Upper lobe of right lung (tissue), 1 donor: Measurements from ENCODE around the gene ORMDL1. TPM values are rescaled to one million over a fixed set of nuclear protein-coding genes. Genes with fewer than 3 reads are reported as not detected.

Source experiments
- ATAC-seq: fragments of 200-7000 bp; cut with Tn5 transposase; one replicate; pipeline ENCODE4 v1.9.1; 2020; ENCODE audit warnings: mild to moderate bottlenecking, moderate library complexity
- DNase-seq: peaks from one replicate; pipeline ENCODE4 v3.0.0-alpha.2; 2020
- H3K27ac ChIP-seq: fragments of 200-600 bp; one replicate; pipeline ENCODE4 v1.8.0; 2022
- H3K27me3 ChIP-seq: fragments of 200-600 bp; one replicate; pipeline ENCODE4 v1.8.0; 2022; ENCODE audit warnings: mild to moderate bottlenecking
- H3K36me3 ChIP-seq: fragments of 200-600 bp; one replicate; pipeline ENCODE4 v1.8.0; 2022
- H3K4me1 ChIP-seq: fragments of 200-600 bp; one replicate; pipeline ENCODE4 v1.8.0; 2022
- H3K4me3 ChIP-seq: fragments of 200-600 bp; one replicate; pipeline ENCODE4 v1.8.0; 2022; ENCODE audit warnings: mild to moderate bottlenecking
- H3K9me3 ChIP-seq: fragments of 200-600 bp; one replicate; pipeline ENCODE4 v1.8.0; 2022
- CTCF ChIP-seq: fragments of 200-600 bp; IDR thresholded peaks from one replicate; pipeline ENCODE4 v1.8.0; 2022; ENCODE audit warnings: antibody characterized with exemption
- intact Hi-C: fragments of 100-400 bp; cut with DNase I; formaldehyde crosslinking; loops from one replicate; pipeline ENCODE4 v1.11.0; 2022
- total RNA-seq: library from RNA; stranded (reverse); fragmentation: NEBNext Ultra II Directional; extraction: Animal tissue kit (Norgen Biotek cat#: 25700); gene quantifications from one replicate; pipeline ENCODE4 v1.2.1, GENCODE V29; 2021
- donor health status: DM: no; HTN: yes; CAD: no; lungs with severe emphysema.

The ORMDL1 gene
- total RNA-seq, 1 donor from 2014 or later, result 65.0 TPM

GRCh38 chr2:189799531-189799930, 15.4 kb upstream of the ORMDL1 start:
- TF ChIP-seq CTCF, result no peak
- no peaks in the 10 kb centered on the region for H3K27me3 ChIP-seq
- no peak overlapping the region for H3K27ac ChIP-seq
- peaks cover 20% of the 10 kb centered on the region for H3K36me3 ChIP-seq
- H3K4me1 ChIP-seq, result no peaks in the 10 kb centered on the region
- ATAC-seq (no peak), DNase-seq (no peak)
- H3K9me3 ChIP-seq, result no peaks in the 10 kb centered on the region
- intact Hi-C loops, result no loop called here
- no peak overlapping the region for H3K4me3 ChIP-seq

GRCh38 chr2:189799030-189799331, 14.8 kb upstream of the ORMDL1 start:
- Histone ChIP-seq H3K36me3 (peaks cover 23% of the 10 kb centered on the region), H3K27me3 (no peaks in the 10 kb centered on the region), H3K9me3 (no peaks in the 10 kb centered on the region), H3K4me1 (no peaks in the 10 kb centered on the region), H3K4me3 (no peak overlapping the region), H3K27ac (no peak overlapping the region)
- ATAC-seq, result no peak
- TF ChIP-seq CTCF, result no peak
- DNase-seq, result no peak
- intact Hi-C loops, result no loop called here

GRCh38 chr2:189798312-189799029, 14.3 kb upstream of the ORMDL1 start:
- H3K4me1 ChIP-seq, result no peaks in the 10 kb centered on the region
- no peak for DNase-seq
- ATAC-seq, result peak; percentile 61
- no peaks in the 10 kb centered on the region for H3K9me3 ChIP-seq
- intact Hi-C loops, result no loop called here
- TF ChIP-seq CTCF, result peak; percentile 36
- H3K36me3 ChIP-seq, result peaks cover 27% of the 10 kb centered on the region
- H3K4me3 ChIP-seq, result no peak overlapping the region
- no peaks in the 10 kb centered on the region for H3K27me3 ChIP-seq
- no peak overlapping the region for H3K27ac ChIP-seq

- intact Hi-C loops, result no loop called here
- H3K27ac ChIP-seq, result no peak overlapping the region
- no peaks in the 10 kb centered on the region for H3K4me1 ChIP-seq
- no peak for DNase-seq
- H3K36me3 ChIP-seq, result peaks cover 33% of the 10 kb centered on the region
- TF ChIP-seq CTCF, result no peak
- no peaks in the 10 kb centered on the region for H3K27me3 ChIP-seq
- no peak for ATAC-seq
- H3K9me3 ChIP-seq, result no peaks in the 10 kb centered on the region
- H3K4me3 ChIP-seq, result no peak overlapping the region
Measured at GRCh38 chr2:189797902-189798301, 13.8 kb upstream of the ORMDL1 start.

GRCh38 chr2:189794310-189794709, 10.2 kb upstream of the ORMDL1 start:
- intact Hi-C loops, result no loop called here
- H3K4me3 ChIP-seq, result no peak overlapping the region
- TF ChIP-seq CTCF, result no peak
- no peak overlapping the region for H3K27ac ChIP-seq
- H3K9me3 ChIP-seq, result no peaks in the 10 kb centered on the region
- DNase-seq (no peak), ATAC-seq (no peak)
- H3K36me3 ChIP-seq, result peaks cover 44% of the 10 kb centered on the region
- H3K27me3 ChIP-seq, result no peaks in the 10 kb centered on the region
- H3K4me1 ChIP-seq, result no peaks in the 10 kb centered on the region
